Measurements from ENCODE around the gene ZYG11A.

- TF ChIP-seq, protein P1, sequence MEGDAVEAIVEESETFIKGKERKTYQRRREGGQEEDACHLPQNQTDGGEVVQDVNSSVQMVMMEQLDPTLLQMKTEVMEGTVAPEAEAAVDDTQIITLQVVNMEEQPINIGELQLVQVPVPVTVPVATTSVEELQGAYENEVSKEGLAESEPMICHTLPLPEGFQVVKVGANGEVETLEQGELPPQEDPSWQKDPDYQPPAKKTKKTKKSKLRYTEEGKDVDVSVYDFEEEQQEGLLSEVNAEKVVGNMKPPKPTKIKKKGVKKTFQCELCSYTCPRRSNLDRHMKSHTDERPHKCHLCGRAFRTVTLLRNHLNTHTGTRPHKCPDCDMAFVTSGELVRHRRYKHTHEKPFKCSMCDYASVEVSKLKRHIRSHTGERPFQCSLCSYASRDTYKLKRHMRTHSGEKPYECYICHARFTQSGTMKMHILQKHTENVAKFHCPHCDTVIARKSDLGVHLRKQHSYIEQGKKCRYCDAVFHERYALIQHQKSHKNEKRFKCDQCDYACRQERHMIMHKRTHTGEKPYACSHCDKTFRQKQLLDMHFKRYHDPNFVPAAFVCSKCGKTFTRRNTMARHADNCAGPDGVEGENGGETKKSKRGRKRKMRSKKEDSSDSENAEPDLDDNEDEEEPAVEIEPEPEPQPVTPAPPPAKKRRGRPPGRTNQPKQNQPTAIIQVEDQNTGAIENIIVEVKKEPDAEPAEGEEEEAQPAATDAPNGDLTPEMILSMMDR (IDR thresholded peaks at IDR 0.05) = no peak
- TF ChIP-seq POLR2A (IDR thresholded peaks at IDR 0.05) = no peak
Measured at GRCh38 chr1:52867087-52867863, 24.7 kb downstream of the ZYG11A start.
